ENCODE data around the gene AXIN2.

GRCh38 chr17:65558311-65558682 is 3.2 kb downstream of the AXIN2 start:
- TF ChIP-seq CTCF (IDR thresholded peaks at IDR 0.05) (no peak), POLR2A (IDR thresholded peaks at IDR 0.05) (no peak)

Data from testis (tissue), 2 donors.